Activated CD8-positive, alpha-beta T cell treated with anti-CD3 and anti-CD28 coated beads for 36 hours (primary cell): Measurements from ENCODE around the gene TGM3. TPM values are rescaled to one million over a fixed set of nuclear protein-coding genes. Genes with fewer than 3 reads are reported as not detected.
"Not testable (repeated sequence)": the region's sequence is repeated elsewhere in the genome, so short reads cannot be mapped to it uniquely, and the experiment has no call there.

ENCODE experiments used
- ATAC-seq: fragments of 200-7000 bp; cut with Tn5 transposase; one replicate; pipeline ENCODE4 v1.10.0; 2021; ENCODE audit warnings: mild to moderate bottlenecking, moderate library complexity
- CTCF ChIA-PET: fragments of 350-600 bp; sonication (Branson Sonifier 250); formaldehyde crosslinking; loops from one replicate; lab custom pipeline; 2021; ENCODE audit warnings: antibody characterized with exemption; lab: Charles Lee
- POLR2A ChIA-PET: fragments of 350-600 bp; sonication (Branson Sonifier 250); formaldehyde crosslinking; loops from one replicate; lab custom pipeline; 2021; ENCODE audit warnings: antibody characterized with exemption; lab: Charles Lee
- DNase-seq: peaks from one replicate; pipeline ENCODE4 v3.0.0-alpha.2; 2020
- H3K27ac Mint-ChIP-seq: one replicate; pipeline ENCODE4 v1.8.0; 2021; ENCODE audit warnings: mild to moderate bottlenecking, mixed read lengths
- H3K27me3 Mint-ChIP-seq: one replicate; pipeline ENCODE4 v1.8.0; 2021; ENCODE audit warnings: mixed read lengths
- H3K36me3 Mint-ChIP-seq: one replicate; pipeline ENCODE4 v1.8.0; 2021; ENCODE audit warnings: low read depth, mixed read lengths
- H3K4me1 Mint-ChIP-seq: one replicate; pipeline ENCODE4 v1.8.0; 2021; ENCODE audit warnings: low read depth, mixed read lengths
- H3K4me3 Mint-ChIP-seq: one replicate; pipeline ENCODE4 v1.8.0; 2021; ENCODE audit warnings: mild to moderate bottlenecking, moderate library complexity, mixed read lengths
- H3K9me3 Mint-ChIP-seq: one replicate; pipeline ENCODE4 v1.8.0; 2021; ENCODE audit warnings: mixed read lengths
- CTCF ChIP-seq: fragments of 200-600 bp; IDR thresholded peaks from one replicate; pipeline ENCODE4 v1.8.0; 2022; ENCODE audit warnings: antibody characterized with exemption, mild to moderate bottlenecking
- intact Hi-C: fragments of 100-400 bp; cut with micrococcal nuclease; formaldehyde crosslinking; loops from one replicate; pipeline ENCODE4 v1.10.0; 2022
- total RNA-seq, 2 experiments: library from RNA; stranded (reverse); gene quantifications; one replicate each; pipeline ENCODE4 v1.2.3, GENCODE V29; 2021

Gene TGM3
- total RNA-seq, 2 experiments from 2014 or later = not detected

GRCh38 chr20:2261046-2261485 is 34.7 kb upstream of the TGM3 start:
- no peak for ATAC-seq
- Mint-ChIP-seq H3K4me3 (no peak overlapping the region), H3K27me3 (peaks cover 4% of the 10 kb centered on the region), H3K9me3 (no peaks in the 10 kb centered on the region), H3K27ac (no peak overlapping the region), H3K4me1 (no peaks in the 10 kb centered on the region), H3K36me3 (no peaks in the 10 kb centered on the region)
- CTCF ChIA-PET = no interaction called here
- no peak for DNase-seq
- intact Hi-C loops = no loop called here
- no peak for TF ChIP-seq CTCF
- POLR2A ChIA-PET = no interaction called here

- H3K36me3 Mint-ChIP-seq = no peaks in the 10 kb centered on the region
Observed at GRCh38 chr20:2261629-2262028, 34.2 kb upstream of the TGM3 start.

DNA sequence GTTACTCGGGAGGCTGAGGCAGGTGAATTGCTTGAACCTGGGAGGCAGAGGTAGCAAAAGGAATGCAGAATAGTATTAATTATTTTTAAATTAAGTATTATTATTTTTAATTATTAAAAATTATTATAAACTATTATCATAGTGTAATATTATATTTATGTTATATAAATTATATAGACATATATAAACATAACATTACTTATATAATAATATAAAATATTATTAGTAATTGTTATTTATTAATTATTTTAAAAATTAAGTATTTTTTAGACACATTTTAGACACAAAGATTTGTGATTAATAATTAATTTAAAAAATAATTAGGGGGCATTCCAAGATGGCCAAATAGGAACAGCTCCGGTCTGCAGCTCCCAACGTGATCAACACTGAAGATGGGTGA is 31.7 kb upstream of the TGM3 start:
- Mint-ChIP-seq H3K4me3 (no peak overlapping the region), H3K9me3 (peaks cover 2% of the 10 kb centered on the region), H3K27ac (no peak overlapping the region), H3K4me1 (no peaks in the 10 kb centered on the region), H3K27me3 (peaks cover 21% of the 10 kb centered on the region), H3K36me3 (no peaks in the 10 kb centered on the region)
- CTCF ChIA-PET = no interaction called here
- no peak for TF ChIP-seq CTCF
- POLR2A ChIA-PET = interaction anchor here (0.6 kb wide), 1 partner anchor 17 kb away, joined by 3 read pairs; no protein-coding TSS in a partner anchor
- intact Hi-C loops = no loop called here
- ATAC-seq (no peak), DNase-seq (no peak)

More at GRCh38 chr20:2261629-2262028, 34.2 kb upstream of the TGM3 start:
- ChIA-PET POLR2A (no interaction called here), CTCF (interaction anchor here (0.6 to 0.9 kb wide), 2 partner anchors 11 to 15 kb away, joined by 3 read pairs; no protein-coding TSS in a partner anchor)
- intact Hi-C loops = no loop called here
- H3K9me3 Mint-ChIP-seq = no peaks in the 10 kb centered on the region
- peaks cover 6% of the 10 kb centered on the region for H3K27me3 Mint-ChIP-seq
- H3K4me1 Mint-ChIP-seq = no peaks in the 10 kb centered on the region
- ATAC-seq (no peak), DNase-seq (no peak)
- no peak overlapping the region for H3K4me3 Mint-ChIP-seq
- no peak for TF ChIP-seq CTCF
- H3K27ac Mint-ChIP-seq = no peak overlapping the region

DNA sequence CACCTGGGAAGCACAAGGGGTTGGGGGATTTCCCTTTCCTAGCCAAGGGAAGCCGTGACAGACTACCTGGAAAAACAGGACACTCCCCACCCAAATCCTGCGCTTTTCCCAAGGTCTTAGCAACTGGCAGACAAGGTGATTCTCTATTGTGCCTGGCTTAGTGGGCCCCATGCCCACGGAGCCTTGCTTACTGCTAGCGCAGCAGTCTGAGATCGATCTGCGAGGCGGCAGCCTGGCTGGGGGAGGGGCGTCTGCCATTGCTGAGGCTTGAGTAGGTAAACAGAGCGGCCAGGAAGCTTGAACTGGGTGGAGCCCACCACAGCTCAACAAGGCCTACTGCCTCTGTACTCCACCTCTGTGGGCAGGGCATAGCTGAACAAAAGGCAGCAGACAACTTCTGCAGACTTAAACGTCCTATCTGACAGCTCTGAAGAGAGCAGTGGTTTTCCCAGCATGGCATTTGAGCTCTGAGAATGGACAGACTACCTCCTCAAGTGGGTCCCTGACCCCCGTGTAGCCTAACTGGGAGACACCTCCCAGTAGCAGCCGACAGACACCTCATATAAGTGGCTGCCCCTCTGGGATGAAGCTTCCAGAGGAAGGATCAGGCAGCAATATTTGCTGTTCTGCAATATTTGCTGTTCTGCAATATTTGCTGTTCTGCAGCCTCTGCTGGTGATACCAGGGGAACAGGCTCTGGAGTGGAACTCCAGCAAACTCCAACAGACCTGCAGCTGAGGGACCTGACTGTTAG is 31.0 kb upstream of the TGM3 start:
- H3K9me3 Mint-ChIP-seq, H3K36me3 Mint-ChIP-seq, CTCF ChIA-PET, H3K4me3 Mint-ChIP-seq, ATAC-seq, H3K27ac Mint-ChIP-seq, intact Hi-C loops, POLR2A ChIA-PET, DNase-seq, H3K4me1 Mint-ChIP-seq: not testable (repeated sequence)
- H3K27me3 Mint-ChIP-seq = peaks cover 26% of the 10 kb centered on the region

DNA sequence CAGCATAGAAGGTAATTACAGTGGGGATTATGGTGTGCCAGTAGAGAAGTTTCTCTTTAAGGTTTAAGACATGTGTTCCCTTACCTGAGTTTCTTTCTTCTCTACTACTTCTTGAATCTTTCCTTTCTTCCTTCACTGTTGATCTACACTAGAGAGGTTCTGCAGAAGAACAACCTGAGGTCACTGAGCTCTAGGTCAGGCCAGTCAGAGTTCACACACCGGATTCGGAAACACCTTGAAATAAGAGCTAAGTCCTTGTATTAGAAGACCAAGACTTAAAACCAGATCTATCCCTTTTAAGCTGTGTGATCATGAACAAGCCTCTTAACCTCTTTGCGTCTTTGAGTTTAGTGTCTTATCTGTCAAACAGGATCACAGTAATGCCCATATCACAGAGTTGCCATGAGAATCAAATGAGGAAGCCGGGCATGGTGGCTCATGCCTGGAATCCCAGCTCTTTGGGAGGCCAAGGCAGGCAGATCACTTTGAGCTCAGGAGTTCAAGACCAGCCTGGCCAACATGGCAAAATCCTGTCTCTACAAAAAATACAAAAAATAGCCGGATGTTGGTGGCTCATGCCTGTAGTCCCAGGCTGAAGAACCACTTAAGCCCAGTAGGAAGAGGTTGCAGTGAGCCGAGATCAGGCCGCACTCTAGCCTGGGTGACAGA is 22.0 kb upstream of the TGM3 start:
- ATAC-seq (no peak), DNase-seq (no peak)
- peaks cover under 1% of the 10 kb centered on the region for H3K9me3 Mint-ChIP-seq
- H3K27me3 Mint-ChIP-seq = peaks cover 13% of the 10 kb centered on the region
- no peak overlapping the region for H3K27ac Mint-ChIP-seq
- ChIA-PET POLR2A (interaction anchor here (0.9 kb wide), 1 partner anchor 20 kb away, joined by 3 read pairs; no protein-coding TSS in a partner anchor), CTCF (no interaction called here)
- H3K4me3 Mint-ChIP-seq = no peak overlapping the region
- intact Hi-C loops = no loop called here
- no peaks in the 10 kb centered on the region for H3K36me3 Mint-ChIP-seq
- no peaks in the 10 kb centered on the region for H3K4me1 Mint-ChIP-seq
- no peak for TF ChIP-seq CTCF
